Stimulated activated CD8-positive, alpha-beta memory T cell treated with anti-CD3 and anti-CD28 coated beads, Interleukin-15, amount 100 ng/mL, for 4 hours (primary cell): Measurements from ENCODE around the gene D2HGDH.
"Not testable (repeated sequence)": the region's sequence is repeated elsewhere in the genome, so short reads cannot be mapped to it uniquely, and the experiment has no call there.

Source experiments
- DNase-seq, 2 donors: peaks; one replicate each; pipeline ENCODE4 v3.0.0-alpha.2; 2020; ENCODE audit warnings: low read depth in 2 of 2

D2HGDH gene

DNA sequence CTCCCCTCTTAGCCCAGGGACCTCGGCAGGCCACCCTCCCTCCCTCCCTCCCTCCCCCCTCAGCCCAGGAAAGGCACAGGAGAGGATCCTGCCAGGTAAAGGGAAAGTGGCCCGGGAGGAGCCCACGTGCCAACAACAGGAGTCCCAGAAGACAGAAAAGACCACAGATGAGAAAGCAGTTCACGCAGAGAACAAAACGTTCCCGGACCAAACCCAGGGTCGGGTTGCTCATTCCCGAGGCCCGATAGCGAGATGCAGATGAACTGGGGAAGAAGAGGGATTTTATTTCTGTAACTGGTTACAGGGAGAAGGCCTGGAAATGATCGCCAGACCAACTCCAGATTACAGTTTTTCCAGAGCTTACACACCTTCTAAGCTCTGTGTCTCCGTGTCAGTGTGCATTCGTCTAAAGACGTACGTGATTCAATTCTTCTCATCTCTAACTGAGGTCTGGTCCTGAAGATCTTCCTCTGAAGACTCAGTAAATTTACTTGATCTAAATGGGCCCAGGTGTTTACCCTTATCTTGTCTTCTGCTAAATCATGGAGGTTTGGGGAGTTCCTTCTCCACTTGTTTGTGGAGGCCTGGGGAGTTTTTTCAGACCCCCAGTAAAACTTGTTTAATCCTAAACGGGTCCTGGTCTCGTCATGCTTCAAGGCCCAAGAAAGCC lies 73.8 kb downstream of the D2HGDH start:
- no peak for DNase-seq

GRCh38 chr2:241808721-241809382 lies 74.4 kb downstream of the D2HGDH start, which contains the start of gene NEU4:
TSS of gene NEU4 (plus strand) at chr2:241809193. CDS start at chr2:241814485, 5,292 bp downstream.
- DNase-seq: no peak

GRCh38 chr2:241809383-241810306 lies 75.2 kb downstream of the D2HGDH start:
- no peak for DNase-seq

DNA sequence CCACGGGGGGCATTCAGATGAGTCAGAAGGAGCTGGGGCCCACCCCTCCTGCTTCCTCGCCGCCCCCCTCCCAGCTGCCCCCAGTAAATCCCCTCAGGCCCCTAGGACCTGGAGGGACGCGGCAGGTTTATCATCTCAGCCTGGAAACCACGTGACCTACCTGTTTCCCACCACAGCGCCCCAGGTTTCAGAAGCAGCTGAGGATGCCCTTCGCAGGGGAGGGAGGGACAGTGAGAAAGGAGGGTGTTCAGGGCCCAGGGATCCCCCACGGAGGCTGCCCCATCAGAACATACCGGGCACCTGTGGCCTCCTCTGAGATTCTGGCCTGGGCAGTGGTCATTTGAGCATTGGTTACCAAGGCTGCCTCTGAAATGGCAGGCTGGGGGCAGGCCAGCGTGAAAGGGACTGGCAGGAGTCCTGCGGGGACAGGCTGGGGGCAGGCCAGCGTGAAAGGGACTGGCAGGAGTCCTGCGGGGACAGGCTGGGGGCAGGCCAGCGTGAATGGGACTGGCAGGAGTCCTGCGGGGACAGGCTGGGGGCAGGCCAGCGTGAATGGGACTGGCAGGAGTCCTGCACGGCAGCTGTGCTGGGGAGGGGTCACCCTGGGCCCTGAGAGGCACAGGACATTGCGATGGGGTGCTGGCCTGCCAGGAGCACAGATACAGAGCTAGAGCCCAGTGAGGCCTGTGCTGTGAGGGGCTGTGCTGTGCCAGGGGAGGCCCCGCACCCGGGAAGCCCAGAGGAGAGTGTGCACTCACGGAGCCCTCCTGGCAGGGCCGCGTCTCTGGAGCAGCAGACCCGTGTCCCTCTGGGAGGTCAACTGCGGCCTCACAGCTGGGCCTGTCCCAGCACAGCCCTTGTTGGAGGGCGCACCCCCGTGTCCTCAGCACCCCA lies 76.1 kb downstream of the D2HGDH start:
- DNase-seq: no peak

- DNase-seq: no peak
Measured at GRCh38 chr2:241811201-241811951, 76.9 kb downstream of the D2HGDH start.

GRCh38 chr2:241811952-241812729 lies 77.7 kb downstream of the D2HGDH start:
- DNase-seq: no peak

GRCh38 chr2:241812730-241813643 lies 78.6 kb downstream of the D2HGDH start:
- no peak for DNase-seq

- DNase-seq: no peak
Measured at GRCh38 chr2:241813644-241814392, 79.4 kb downstream of the D2HGDH start.

- DNase-seq: no peak
Measured at GRCh38 chr2:241814393-241814642, 79.9 kb downstream of the D2HGDH start.

GRCh38 chr2:241814643-241815476 lies 80.4 kb downstream of the D2HGDH start:
- DNase-seq: no peak

GRCh38 chr2:241815477-241816430 lies 81.3 kb downstream of the D2HGDH start:
- DNase-seq: no peak

- no peak for DNase-seq
Measured at GRCh38 chr2:241816431-241817121, 82.1 kb downstream of the D2HGDH start.

DNA sequence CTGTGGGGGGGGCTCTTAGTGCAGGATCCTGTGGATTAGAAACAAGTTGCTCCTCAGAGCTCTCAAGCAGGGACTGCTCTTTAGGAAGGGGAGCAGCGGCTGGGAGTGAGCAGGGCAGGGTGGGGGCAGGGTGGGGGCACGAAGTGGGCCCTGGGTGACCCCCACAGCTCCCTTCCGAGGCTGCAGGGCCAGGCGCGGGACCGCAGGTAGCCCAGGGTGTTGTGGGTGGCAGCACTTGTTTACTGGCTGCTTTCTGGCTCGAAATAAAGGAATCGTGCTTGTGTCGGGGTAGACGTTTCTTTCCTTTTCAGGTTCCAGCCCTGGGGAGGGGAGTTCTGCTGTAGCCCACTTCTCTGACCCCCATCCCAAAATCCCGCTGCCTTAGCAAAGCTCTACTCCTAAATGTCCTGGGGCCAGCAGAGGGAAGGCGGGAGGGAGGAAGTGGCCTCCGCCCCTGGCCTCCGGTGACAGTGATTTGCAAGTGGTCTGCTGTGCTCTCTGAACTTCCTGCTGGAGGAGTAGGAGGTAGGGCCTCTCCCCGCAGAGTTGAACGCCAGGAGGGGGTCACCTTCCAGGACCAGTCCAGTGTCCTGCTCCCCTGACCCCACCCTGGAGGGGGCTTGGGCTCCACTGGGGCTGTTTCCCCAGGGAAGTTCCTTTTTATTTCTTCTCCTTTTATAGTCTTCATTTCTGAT lies 82.8 kb downstream of the D2HGDH start:
- no peak for DNase-seq

DNA sequence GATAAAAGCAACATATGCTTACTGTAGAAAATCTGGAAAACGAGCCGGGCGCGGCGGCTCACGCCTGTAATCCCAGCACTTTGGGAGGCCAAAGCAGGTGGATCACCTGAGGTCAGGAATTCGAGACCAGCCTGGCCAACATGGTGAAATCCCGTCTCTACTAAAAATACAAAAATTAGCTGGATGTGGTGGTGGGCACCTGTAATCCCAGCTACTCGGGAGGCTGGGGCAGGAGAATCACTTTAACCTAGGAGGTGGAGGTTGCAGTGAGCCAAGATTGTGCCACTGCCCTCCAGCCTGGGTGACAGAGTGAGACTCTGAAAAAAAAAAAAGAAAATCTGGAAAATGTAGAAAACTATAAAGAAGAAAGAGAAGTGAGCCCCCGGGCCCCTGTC lies 83.4 kb downstream of the D2HGDH start:
- not testable (repeated sequence) for DNase-seq
